IPS-15b (cell line): ENCODE data around the gene GABBR2.

Experiments used
- H3K27me3 ChIP-seq: one replicate; pipeline ENCODE4 v1.6.1; 2013; ENCODE audit warnings: low read length; ENCODE audit not compliant: control insufficient read depth, insufficient read depth
- H3K36me3 ChIP-seq: one replicate; pipeline ENCODE4 v1.6.1; 2013; ENCODE audit warnings: low read length; ENCODE audit not compliant: control insufficient read depth, insufficient read depth
- H3K4me1 ChIP-seq: one replicate; pipeline ENCODE4 v1.6.1; 2013; ENCODE audit warnings: mild to moderate bottlenecking, low read length; ENCODE audit not compliant: control insufficient read depth, insufficient read depth
- H3K4me3 ChIP-seq: one replicate; pipeline ENCODE4 v1.5.1; 2013; ENCODE audit warnings: low read depth, low read length
- H3K9ac ChIP-seq: one replicate; pipeline ENCODE4 v1.6.1; 2013; ENCODE audit warnings: low read depth, mild to moderate bottlenecking, low read length
- H3K9me3 ChIP-seq: one replicate; pipeline ENCODE4 v1.6.1; 2013; ENCODE audit warnings: mild to moderate bottlenecking, low read length; ENCODE audit not compliant: control insufficient read depth, insufficient read depth

GABBR2 gene

DNA sequence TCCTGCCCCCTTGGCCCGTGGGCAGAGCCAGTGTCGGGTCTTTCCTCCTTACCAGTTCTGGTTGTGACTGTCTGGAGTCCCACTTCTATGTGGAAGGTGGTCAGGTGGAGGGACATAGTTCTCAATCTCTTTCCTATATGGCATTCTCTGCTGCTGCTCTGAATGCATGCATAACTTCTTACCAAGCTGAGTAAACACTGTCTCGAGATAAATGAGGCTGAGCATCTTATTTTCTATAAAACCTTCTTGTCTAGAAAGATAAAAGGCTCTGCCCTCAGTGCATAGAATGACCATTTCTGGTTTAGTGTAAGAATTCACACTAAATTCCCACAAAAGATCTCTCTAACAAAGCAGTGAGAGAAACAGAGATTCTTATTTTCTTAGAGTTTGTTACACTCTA is 347.1 kb downstream of the GABBR2 start:
- H3K4me1 ChIP-seq, result no peaks in the 10 kb centered on the region
- H3K36me3 ChIP-seq, result no peaks in the 10 kb centered on the region
- no peaks in the 10 kb centered on the region for H3K9me3 ChIP-seq
- no peaks in the 10 kb centered on the region for H3K27me3 ChIP-seq
- H3K9ac ChIP-seq, result no peak overlapping the region
- H3K4me3 ChIP-seq, result no peak overlapping the region

GRCh38 chr9:98360176-98360708 is 348.5 kb downstream of the GABBR2 start:
- Histone ChIP-seq H3K27me3 (no peaks in the 10 kb centered on the region), H3K9ac (no peak overlapping the region), H3K4me3 (no peak overlapping the region), H3K36me3 (no peaks in the 10 kb centered on the region), H3K4me1 (no peaks in the 10 kb centered on the region), H3K9me3 (no peaks in the 10 kb centered on the region)

GRCh38 chr9:98359569-98359968 is 349.2 kb downstream of the GABBR2 start:
- H3K4me1 ChIP-seq, result no peaks in the 10 kb centered on the region
- no peaks in the 10 kb centered on the region for H3K27me3 ChIP-seq
- H3K9me3 ChIP-seq, result no peaks in the 10 kb centered on the region
- no peak overlapping the region for H3K9ac ChIP-seq
- no peaks in the 10 kb centered on the region for H3K36me3 ChIP-seq
- H3K4me3 ChIP-seq, result no peak overlapping the region

- Histone ChIP-seq H3K36me3 (no peaks in the 10 kb centered on the region), H3K9me3 (no peaks in the 10 kb centered on the region), H3K9ac (no peak overlapping the region), H3K27me3 (no peaks in the 10 kb centered on the region), H3K4me1 (no peaks in the 10 kb centered on the region), H3K4me3 (no peak overlapping the region)
These were observed 350.7 kb downstream of the GABBR2 start for GRCh38 chr9:98357921-98358535.

GRCh38 chr9:98356953-98357690 is 351.6 kb downstream of the GABBR2 start:
- Histone ChIP-seq H3K36me3 (no peaks in the 10 kb centered on the region), H3K27me3 (no peaks in the 10 kb centered on the region), H3K4me3 (no peak overlapping the region), H3K4me1 (no peaks in the 10 kb centered on the region), H3K9me3 (no peaks in the 10 kb centered on the region), H3K9ac (no peak overlapping the region)

GRCh38 chr9:98356326-98356725 is 352.4 kb downstream of the GABBR2 start:
- no peak overlapping the region for H3K9ac ChIP-seq
- no peaks in the 10 kb centered on the region for H3K4me1 ChIP-seq
- H3K27me3 ChIP-seq, result no peaks in the 10 kb centered on the region
- H3K36me3 ChIP-seq, result no peaks in the 10 kb centered on the region
- H3K4me3 ChIP-seq, result no peak overlapping the region
- H3K9me3 ChIP-seq, result no peaks in the 10 kb centered on the region

DNA sequence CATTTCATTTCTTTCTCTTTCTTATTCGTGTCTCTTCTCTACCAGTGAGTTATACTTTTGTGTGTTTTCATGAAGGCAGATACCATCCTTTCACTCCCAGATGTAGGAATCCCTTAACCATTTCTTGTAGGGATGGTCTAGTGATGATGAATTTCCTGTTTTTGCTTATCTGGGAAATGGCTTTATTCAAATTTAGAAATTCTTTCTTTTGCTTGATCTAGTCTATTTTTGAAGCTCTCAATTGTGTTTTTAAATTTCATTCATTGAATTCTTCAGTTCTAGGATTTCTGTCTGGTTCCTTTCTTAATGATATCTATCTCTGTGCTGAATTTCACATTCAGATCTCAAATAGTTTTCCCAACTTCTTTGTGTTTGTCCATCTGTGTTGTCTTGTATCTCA is 357.4 kb downstream of the GABBR2 start:
- H3K4me1 ChIP-seq, result no peaks in the 10 kb centered on the region
- H3K27me3 ChIP-seq, result no peaks in the 10 kb centered on the region
- no peak overlapping the region for H3K9ac ChIP-seq
- no peak overlapping the region for H3K4me3 ChIP-seq
- no peaks in the 10 kb centered on the region for H3K9me3 ChIP-seq
- no peaks in the 10 kb centered on the region for H3K36me3 ChIP-seq

- no peaks in the 10 kb centered on the region for H3K9me3 ChIP-seq
- no peaks in the 10 kb centered on the region for H3K4me1 ChIP-seq
- H3K4me3 ChIP-seq, result no peak overlapping the region
- H3K36me3 ChIP-seq, result no peaks in the 10 kb centered on the region
- H3K9ac ChIP-seq, result no peak overlapping the region
- H3K27me3 ChIP-seq, result no peaks in the 10 kb centered on the region
These were observed 361.1 kb downstream of the GABBR2 start for GRCh38 chr9:98347642-98348041.

DNA sequence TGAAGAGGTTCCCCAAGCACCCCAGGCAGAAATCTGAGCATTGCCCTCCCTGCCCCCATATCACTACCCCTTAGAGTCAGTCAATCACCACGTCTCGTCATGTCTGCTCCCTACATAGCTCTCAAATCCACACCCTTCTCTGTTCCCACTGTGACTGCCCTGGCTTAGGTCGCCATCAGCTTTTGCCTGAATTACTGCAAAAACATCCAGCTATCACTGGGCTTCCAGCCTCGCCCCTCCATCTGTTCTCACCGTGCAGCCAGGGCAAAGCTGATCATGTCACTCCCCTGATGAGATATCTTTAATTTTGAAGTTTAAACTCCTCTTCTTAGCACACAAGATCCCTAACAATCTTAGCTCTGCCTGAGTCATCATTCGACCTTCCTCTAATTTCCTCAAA is 363.7 kb downstream of the GABBR2 start:
- no peaks in the 10 kb centered on the region for H3K4me1 ChIP-seq
- H3K36me3 ChIP-seq, result no peaks in the 10 kb centered on the region
- H3K27me3 ChIP-seq, result no peaks in the 10 kb centered on the region
- no peak overlapping the region for H3K4me3 ChIP-seq
- no peak overlapping the region for H3K9ac ChIP-seq
- no peaks in the 10 kb centered on the region for H3K9me3 ChIP-seq

- H3K27me3 ChIP-seq, result no peaks in the 10 kb centered on the region
- H3K4me1 ChIP-seq, result no peaks in the 10 kb centered on the region
- H3K4me3 ChIP-seq, result no peak overlapping the region
- H3K36me3 ChIP-seq, result no peaks in the 10 kb centered on the region
- H3K9me3 ChIP-seq, result no peaks in the 10 kb centered on the region
- no peak overlapping the region for H3K9ac ChIP-seq
These were observed 364.2 kb downstream of the GABBR2 start for GRCh38 chr9:98344581-98344980.

DNA sequence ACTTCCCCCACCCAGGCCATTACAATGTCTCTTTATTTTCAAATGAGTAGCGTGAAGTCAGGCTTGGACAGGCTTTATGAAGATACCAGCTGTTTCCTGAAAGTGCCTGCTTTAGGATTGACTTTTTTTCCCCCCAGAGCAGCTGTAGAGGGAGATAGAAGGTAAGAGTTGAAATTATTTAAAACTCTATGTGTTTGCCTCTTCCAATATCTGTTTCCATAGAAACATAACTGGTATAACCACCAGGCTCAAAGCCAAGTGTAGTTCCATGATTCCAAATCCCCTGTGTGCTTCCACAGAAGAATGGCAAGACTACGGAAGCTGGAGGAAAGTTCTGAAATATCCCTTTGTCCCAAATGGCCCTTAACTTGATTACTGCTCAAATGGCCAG is 365.9 kb downstream of the GABBR2 start:
- H3K36me3 ChIP-seq, result no peaks in the 10 kb centered on the region
- no peak overlapping the region for H3K9ac ChIP-seq
- H3K9me3 ChIP-seq, result no peaks in the 10 kb centered on the region
- no peak overlapping the region for H3K4me3 ChIP-seq
- H3K4me1 ChIP-seq, result no peaks in the 10 kb centered on the region
- no peaks in the 10 kb centered on the region for H3K27me3 ChIP-seq

GRCh38 chr9:98342098-98342819 is 366.5 kb downstream of the GABBR2 start:
- Histone ChIP-seq H3K9ac (no peak overlapping the region), H3K27me3 (no peaks in the 10 kb centered on the region), H3K4me3 (no peak overlapping the region), H3K36me3 (no peaks in the 10 kb centered on the region), H3K9me3 (no peaks in the 10 kb centered on the region), H3K4me1 (no peaks in the 10 kb centered on the region)
